Skeletal muscle tissue (tissue), 4 donors: ENCODE data around the gene CROCC2. TPM values are rescaled to one million over a fixed set of nuclear protein-coding genes. Genes with fewer than 3 reads are reported as not detected.

Source experiments
- H3K27ac ChIP-seq: one replicate; pipeline ENCODE4 v1.7.0; 2013; ENCODE audit warnings: mild to moderate bottlenecking, low read depth, low read length, inconsistent platforms
- H3K27me3 ChIP-seq, 3 donors: one replicate each; pipeline ENCODE4 v1.7.0; 2013; ENCODE audit warnings: low read length in 3 of 3; ENCODE audit not compliant: control insufficient read depth in 3 of 3, insufficient read depth in 3 of 3
- H3K36me3 ChIP-seq, 3 donors: one replicate each; pipeline ENCODE4 v1.7.0; 2013; ENCODE audit warnings: low read length in 3 of 3; ENCODE audit not compliant: control insufficient read depth in 3 of 3, insufficient read depth in 3 of 3
- H3K4me1 ChIP-seq, 3 donors: one replicate each; pipeline ENCODE4 v1.7.0; 2013; ENCODE audit warnings: low read length in 3 of 3, mild to moderate bottlenecking in 3 of 3; ENCODE audit not compliant: control insufficient read depth in 3 of 3, insufficient read depth in 3 of 3
- H3K4me3 ChIP-seq, 3 donors: one replicate each; pipeline ENCODE4 v1.7.0; 2013; ENCODE audit warnings: low read length in 3 of 3
- H3K9ac ChIP-seq, 3 donors: one replicate each; pipeline ENCODE4 v1.7.0; 2013; ENCODE audit warnings: low read length in 3 of 3, mild to moderate bottlenecking in 3 of 3, moderate library complexity in 2 of 3, low read depth in 1 of 3
- H3K9me3 ChIP-seq, 3 donors: one replicate each; pipeline ENCODE4 v1.7.0; 2013; ENCODE audit warnings: low read length in 3 of 3; ENCODE audit not compliant: control insufficient read depth in 3 of 3
- total RNA-seq: library from RNA; depleted of rRNA; stranded (reverse); fragments of >200 nt; gene quantifications from one replicate; pipeline ENCODE4 v1.2.3, GENCODE V29; 2014
- donor health status: Osteomylitis.

CROCC2 gene
- total RNA-seq, 1 donor from 2014 or later = under 0.01 TPM

GRCh38 chr2:240922245-240922981 is 16.3 kb downstream of the CROCC2 start:
- Histone ChIP-seq H3K36me3 (no peaks in the 10 kb centered on the region), H3K4me3 (no peak overlapping the region), H3K4me1 (peaks cover 9 to 14% (median 13%) of the 10 kb centered on the region in 3 donors), H3K9me3 (no peaks in the 10 kb centered on the region), H3K27me3 (peaks cover 0 to 2% (median 0%) of the 10 kb centered on the region in 3 donors), H3K9ac (no peak overlapping the region), H3K27ac (no peak overlapping the region)

- Histone ChIP-seq H3K9me3 (no peaks in the 10 kb centered on the region), H3K27me3 (peaks cover 0 to 2% (median 0%) of the 10 kb centered on the region in 3 donors), H3K27ac (no peak overlapping the region), H3K36me3 (no peaks in the 10 kb centered on the region), H3K9ac (no peak overlapping the region), H3K4me1 (peaks cover 9 to 13% (median 12%) of the 10 kb centered on the region in 3 donors), H3K4me3 (no peak overlapping the region)
These were observed 16.9 kb downstream of the CROCC2 start for GRCh38 chr2:240922982-240923537.

DNA sequence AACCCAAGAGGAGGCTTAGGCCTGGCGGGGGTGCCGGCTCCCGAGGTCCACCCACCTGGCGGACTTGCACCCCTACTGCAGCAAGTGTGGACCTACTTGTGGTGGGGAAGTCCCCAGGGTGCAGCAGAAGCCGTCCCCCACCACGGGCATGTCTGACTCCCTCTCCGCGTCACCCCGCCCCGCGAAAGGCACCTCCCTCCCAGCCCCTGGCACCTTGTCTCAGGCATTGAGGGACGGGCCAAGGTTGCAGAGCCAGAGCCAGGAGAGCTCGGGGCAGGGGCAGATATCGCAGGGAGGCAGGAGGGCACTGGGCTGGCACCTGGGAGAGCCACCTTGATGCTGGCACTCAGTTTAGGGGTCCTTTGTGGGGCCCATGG is 19.0 kb downstream of the CROCC2 start:
- no peak overlapping the region for H3K27ac ChIP-seq
- peaks cover 0 to 3% (median 2%) of the 10 kb centered on the region in 3 donors for H3K27me3 ChIP-seq
- H3K36me3 ChIP-seq = no peaks in the 10 kb centered on the region
- no peak overlapping the region for H3K9ac ChIP-seq
- no peak overlapping the region for H3K4me3 ChIP-seq
- peaks cover 9 to 13% (median 12%) of the 10 kb centered on the region in 3 donors for H3K4me1 ChIP-seq
- no peaks in the 10 kb centered on the region for H3K9me3 ChIP-seq

- no peak overlapping the region for H3K9ac ChIP-seq
- no peaks in the 10 kb centered on the region for H3K9me3 ChIP-seq
- no peaks in the 10 kb centered on the region for H3K36me3 ChIP-seq
- peaks cover 6 to 11% (median 9%) of the 10 kb centered on the region in 3 donors for H3K4me1 ChIP-seq
- no peak overlapping the region for H3K27ac ChIP-seq
- H3K27me3 ChIP-seq = peaks cover 0 to 5% (median 3%) of the 10 kb centered on the region in 3 donors
- no peak overlapping the region for H3K4me3 ChIP-seq
These were observed 19.7 kb downstream of the CROCC2 start for GRCh38 chr2:240925568-240926515.

- H3K4me1 ChIP-seq = peaks cover 3 to 6% (median 4%) of the 10 kb centered on the region in 3 donors
- peak overlapping the region in 1 of 3 donors; percentile 29 for H3K4me3 ChIP-seq
- no peaks in the 10 kb centered on the region for H3K36me3 ChIP-seq
- no peak overlapping the region for H3K27ac ChIP-seq
- peak overlapping the region in 1 of 3 donors; percentile 23 for H3K9ac ChIP-seq
- H3K27me3 ChIP-seq = peaks cover 0 to 13% (median 3%) of the 10 kb centered on the region in 3 donors
- H3K9me3 ChIP-seq = no peaks in the 10 kb centered on the region
These were observed 20.6 kb downstream of the CROCC2 start for GRCh38 chr2:240926516-240927389.

DNA sequence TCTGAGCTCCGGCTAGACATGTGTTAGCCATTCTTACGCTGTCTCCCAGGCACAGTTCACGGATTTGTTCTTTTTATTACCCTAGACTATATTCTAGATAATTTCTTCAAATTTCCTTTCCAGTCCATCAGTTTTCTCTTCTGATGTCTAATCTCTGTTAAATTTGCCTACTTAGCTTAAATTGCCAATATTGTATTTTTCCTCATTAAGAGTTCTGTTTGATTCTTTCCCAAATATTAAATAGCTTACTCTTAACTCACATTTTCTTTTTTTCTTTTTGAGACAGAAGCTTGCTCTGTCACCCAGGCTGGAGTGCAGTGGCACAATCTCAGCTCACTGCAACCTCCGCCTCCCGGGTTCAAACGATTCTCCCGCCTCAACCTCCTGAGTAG is 21.2 kb downstream of the CROCC2 start:
- H3K27ac ChIP-seq = no peak overlapping the region
- peaks cover 0 to 4% (median 0%) of the 10 kb centered on the region in 3 donors for H3K4me1 ChIP-seq
- no peak overlapping the region for H3K9ac ChIP-seq
- H3K4me3 ChIP-seq = no peak overlapping the region
- H3K27me3 ChIP-seq = peaks cover 0 to 17% (median 7%) of the 10 kb centered on the region in 3 donors
- no peaks in the 10 kb centered on the region for H3K9me3 ChIP-seq
- H3K36me3 ChIP-seq = no peaks in the 10 kb centered on the region

- H3K4me3 ChIP-seq = no peak overlapping the region
- H3K4me1 ChIP-seq = peaks cover 0 to 4% (median 0%) of the 10 kb centered on the region in 3 donors
- H3K9ac ChIP-seq = no peak overlapping the region
- peaks cover 4 to 28% (median 21%) of the 10 kb centered on the region in 3 donors for H3K27me3 ChIP-seq
- H3K27ac ChIP-seq = no peak overlapping the region
- no peaks in the 10 kb centered on the region for H3K36me3 ChIP-seq
- no peaks in the 10 kb centered on the region for H3K9me3 ChIP-seq
These were observed 22.6 kb downstream of the CROCC2 start for GRCh38 chr2:240928476-240929363.

GRCh38 chr2:240929364-240930095 is 23.4 kb downstream of the CROCC2 start:
- no peak overlapping the region for H3K4me3 ChIP-seq
- no peaks in the 10 kb centered on the region for H3K9me3 ChIP-seq
- H3K27ac ChIP-seq = no peak overlapping the region
- H3K27me3 ChIP-seq = peaks cover 4 to 28% (median 22%) of the 10 kb centered on the region in 3 donors
- no peaks in the 10 kb centered on the region for H3K36me3 ChIP-seq
- H3K9ac ChIP-seq = no peak overlapping the region
- peaks cover 0 to 4% (median 0%) of the 10 kb centered on the region in 3 donors for H3K4me1 ChIP-seq
